ENCODE results near the gene CDK14.

The CDK14 gene

DNA sequence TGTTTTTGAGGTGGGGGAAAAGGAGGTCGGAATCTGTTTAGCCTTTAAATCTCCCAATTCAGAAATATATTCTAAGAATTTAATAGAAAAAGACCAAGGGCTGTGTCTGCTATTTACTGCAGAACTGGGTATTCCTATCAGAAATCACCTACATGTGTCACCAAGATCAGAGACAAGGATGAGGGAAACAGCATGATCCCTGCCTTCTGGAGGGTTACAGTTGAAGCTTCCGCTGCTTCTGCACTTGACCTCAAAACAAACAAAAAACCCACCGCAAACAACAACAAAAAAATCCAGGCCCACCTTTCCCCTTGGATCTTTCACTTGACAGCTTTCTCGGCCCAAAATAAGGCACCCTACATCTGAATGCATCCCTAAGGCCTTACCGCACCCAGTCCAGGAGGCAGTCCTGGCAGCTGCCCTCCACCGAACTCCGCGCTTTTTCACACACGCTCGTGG is 750 bp upstream of the CDK14 start:
- Histone ChIP-seq H3K27me3 (ENCODE audit: insufficient read depth, poor library complexity, severe bottlenecking) (no peaks in the 10 kb centered on the region), H3K27ac (replicated peaks) (no peak overlapping the region; the same call in 1 of the 2 replicates), H3K4me3 (replicated peaks; ENCODE audit: insufficient read depth, low read length) (peak overlapping the region; percentile 86)
- TF ChIP-seq CTCF (IDR thresholded peaks at IDR 0.05; ENCODE audit: insufficient read depth, low read length) (no peak), GABPA (IDR thresholded peaks at IDR 0.05; ENCODE audit: low read depth) (no peak), POLR2AphosphoS5 (IDR thresholded peaks at IDR 0.05; ENCODE audit: low read depth) (no peak), REST (IDR thresholded peaks at IDR 0.05; ENCODE audit: insufficient replicate concordance, low read depth) (no peak), SPI1 (IDR thresholded peaks at IDR 0.05; ENCODE audit: borderline replicate concordance, low read depth) (no peak)
- no peak for DNase-seq (ENCODE audit: low read depth in 1 of 2, low spot score in 1 of 2)

- no peak for TF ChIP-seq POLR2AphosphoS5 (IDR thresholded peaks at IDR 0.05; ENCODE audit: low read depth)
- TF ChIP-seq REST (IDR thresholded peaks at IDR 0.05; ENCODE audit: insufficient replicate concordance, low read depth) = no peak
- TF ChIP-seq SPI1 (IDR thresholded peaks at IDR 0.05; ENCODE audit: borderline replicate concordance, low read depth) = peak; percentile 49; the same call in 1 of the 2 replicates
- Histone ChIP-seq H3K27ac (replicated peaks) (peak overlapping the region; percentile 85), H3K4me3 (replicated peaks; ENCODE audit: insufficient read depth, low read length) (peak overlapping the region; percentile 86), H3K27me3 (ENCODE audit: insufficient read depth, poor library complexity, severe bottlenecking) (no peaks in the 10 kb centered on the region)
- DNase-seq (ENCODE audit: low read depth in 1 of 2, low spot score in 1 of 2) = peak in 1 of 2 experiments; percentile 27
Measured at GRCh38 chr7:90596671-90597562, 796 bp downstream of the CDK14 start.

DNA sequence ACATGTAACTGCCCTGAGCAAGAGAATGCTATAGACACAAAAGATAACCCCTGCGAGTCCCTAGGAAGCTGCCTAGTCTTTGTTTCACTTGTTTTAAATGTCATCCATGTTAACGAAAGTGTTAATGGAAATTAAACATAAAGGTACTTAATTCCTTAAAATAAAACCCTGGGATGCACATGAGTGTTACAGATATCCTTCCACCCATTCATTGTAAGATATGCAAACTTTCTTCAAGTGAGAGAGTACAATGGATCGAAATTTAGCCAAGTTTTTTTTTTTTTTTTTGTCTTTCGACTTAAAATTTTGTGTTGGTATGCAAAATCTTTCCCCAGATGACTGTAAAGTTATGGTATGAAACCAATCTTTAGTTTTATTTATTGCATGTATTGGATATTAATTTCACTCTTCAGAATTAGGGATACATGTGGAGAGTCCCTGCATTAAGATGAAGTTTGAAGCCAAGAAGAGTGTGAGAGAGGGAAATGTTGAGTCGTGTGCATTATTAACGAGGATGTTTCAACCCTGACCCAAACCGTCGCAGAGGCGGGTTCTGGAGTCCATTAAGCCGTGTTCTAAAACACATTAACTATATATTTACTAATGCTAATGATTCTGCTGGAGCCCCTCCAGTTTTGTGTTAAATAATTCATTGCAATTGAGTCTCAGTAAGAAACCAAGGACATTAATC is 1.6 kb downstream of the CDK14 start:
- H3K27ac ChIP-seq (replicated peaks) = peak overlapping the region; percentile 85
- H3K27me3 ChIP-seq (ENCODE audit: insufficient read depth, poor library complexity, severe bottlenecking) = no peaks in the 10 kb centered on the region
- TF ChIP-seq SPI1 (IDR thresholded peaks at IDR 0.05; ENCODE audit: borderline replicate concordance, low read depth) (no peak), GABPA (IDR thresholded peaks at IDR 0.05; ENCODE audit: low read depth) (no peak), REST (IDR thresholded peaks at IDR 0.05; ENCODE audit: insufficient replicate concordance, low read depth) (no peak), POLR2AphosphoS5 (IDR thresholded peaks at IDR 0.05; ENCODE audit: low read depth) (no peak), CTCF (IDR thresholded peaks at IDR 0.05; ENCODE audit: insufficient read depth, low read length) (no peak)
- H3K4me3 ChIP-seq (replicated peaks; ENCODE audit: insufficient read depth, low read length) = peak overlapping the region; percentile 86
- DNase-seq (ENCODE audit: low read depth in 1 of 2, low spot score in 1 of 2) = no peak
